ENCODE measurements around the gene UCHL5.
A peak's percentile ranks its signal among the peaks of the same experiment; 100 is the strongest.
"Not testable (repeated sequence)": the region's sequence is repeated elsewhere in the genome, so short reads cannot be mapped to it uniquely, and the experiment has no call there.

Gene UCHL5

DNA sequence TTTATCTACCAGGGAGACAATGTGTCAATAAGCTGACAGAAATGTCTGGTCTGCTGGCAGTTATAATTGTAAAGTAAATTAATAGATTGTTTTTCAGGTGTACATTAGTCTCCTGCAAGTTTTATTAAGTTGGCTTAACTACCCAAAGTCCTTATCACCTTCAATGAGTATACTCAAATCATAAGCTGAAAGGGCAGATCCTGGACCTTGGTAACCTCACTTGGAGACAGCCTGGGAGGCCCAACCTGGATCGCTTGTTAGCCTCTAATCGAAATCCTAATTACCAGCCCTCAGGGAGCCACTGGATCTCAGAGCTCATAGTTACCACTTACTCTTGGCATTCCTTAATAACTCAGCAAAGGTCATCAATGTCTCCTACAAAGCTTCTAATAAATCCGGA is 49.7 kb downstream of the UCHL5 start:
- DNase-seq: no peak

- DNase-seq: no peak
Measured at GRCh38 chr1:193005785-193006184, 53.4 kb downstream of the UCHL5 start.

GRCh38 chr1:192998536-192998935 is 60.6 kb downstream of the UCHL5 start:
- DNase-seq: no peak

GRCh38 chr1:192994141-192994540 is 65.0 kb downstream of the UCHL5 start:
- no peak for DNase-seq

DNA sequence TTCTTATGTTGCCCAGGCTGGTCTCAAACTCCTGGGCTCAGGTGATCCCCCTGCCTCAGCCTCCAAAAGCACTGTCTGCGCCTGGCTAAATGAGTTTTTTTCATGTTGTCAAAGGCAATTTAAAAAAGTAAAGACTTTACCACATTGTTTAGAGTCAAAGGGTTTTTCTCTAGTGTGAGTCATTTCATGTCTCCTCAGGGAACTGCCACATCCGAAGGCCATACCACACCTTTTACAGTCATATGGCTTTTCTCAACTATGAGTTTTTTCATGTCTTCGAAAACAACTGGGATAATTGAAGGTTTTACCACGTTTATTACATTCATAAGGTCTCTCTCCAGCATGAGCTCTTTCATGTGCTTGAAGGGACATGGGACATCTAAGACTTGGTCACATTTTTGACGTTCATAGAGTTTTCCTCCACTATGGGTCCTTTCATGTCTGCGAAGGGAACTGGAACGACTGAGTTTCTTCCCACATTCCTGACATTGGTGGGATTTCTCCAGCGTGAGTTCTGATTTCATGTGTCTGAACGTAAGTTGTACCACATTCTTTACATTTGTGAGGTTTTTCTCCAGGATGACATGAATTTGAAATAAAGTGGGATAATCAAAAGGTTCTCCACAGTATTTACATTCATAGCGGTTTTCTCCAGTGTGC is 65.6 kb downstream of the UCHL5 start:
- DNase-seq: no peak

DNA sequence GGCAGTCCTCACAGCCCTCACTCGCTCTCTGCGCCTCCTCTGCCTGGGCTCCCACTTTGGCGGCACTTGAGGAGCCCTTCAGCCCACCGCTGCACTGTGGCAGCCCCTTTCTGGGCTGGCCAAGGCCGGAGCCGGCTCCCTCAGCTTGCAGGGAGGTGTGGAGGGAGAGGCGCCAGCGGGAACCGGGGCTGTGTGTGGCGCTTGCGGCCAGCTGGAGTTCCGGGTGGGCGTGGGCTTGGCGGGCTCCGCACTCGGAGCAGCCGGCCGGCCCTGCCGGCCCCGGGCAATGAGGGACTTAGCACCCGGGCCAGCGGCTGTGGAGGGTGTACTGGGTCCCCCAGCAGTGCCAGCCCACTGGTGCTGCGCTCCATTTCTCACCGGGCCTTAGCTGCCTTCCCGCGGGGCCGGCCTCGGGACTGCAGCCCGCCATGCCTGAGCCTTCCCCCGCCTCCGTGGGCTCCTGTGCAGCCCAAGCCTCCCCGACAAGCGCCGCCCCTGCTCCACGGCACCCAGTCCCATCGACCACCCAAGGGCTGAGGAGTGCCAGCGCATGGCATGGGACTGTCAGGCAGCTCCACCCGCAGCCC is 72.3 kb downstream of the UCHL5 start:
- not testable (repeated sequence) for DNase-seq

DNA sequence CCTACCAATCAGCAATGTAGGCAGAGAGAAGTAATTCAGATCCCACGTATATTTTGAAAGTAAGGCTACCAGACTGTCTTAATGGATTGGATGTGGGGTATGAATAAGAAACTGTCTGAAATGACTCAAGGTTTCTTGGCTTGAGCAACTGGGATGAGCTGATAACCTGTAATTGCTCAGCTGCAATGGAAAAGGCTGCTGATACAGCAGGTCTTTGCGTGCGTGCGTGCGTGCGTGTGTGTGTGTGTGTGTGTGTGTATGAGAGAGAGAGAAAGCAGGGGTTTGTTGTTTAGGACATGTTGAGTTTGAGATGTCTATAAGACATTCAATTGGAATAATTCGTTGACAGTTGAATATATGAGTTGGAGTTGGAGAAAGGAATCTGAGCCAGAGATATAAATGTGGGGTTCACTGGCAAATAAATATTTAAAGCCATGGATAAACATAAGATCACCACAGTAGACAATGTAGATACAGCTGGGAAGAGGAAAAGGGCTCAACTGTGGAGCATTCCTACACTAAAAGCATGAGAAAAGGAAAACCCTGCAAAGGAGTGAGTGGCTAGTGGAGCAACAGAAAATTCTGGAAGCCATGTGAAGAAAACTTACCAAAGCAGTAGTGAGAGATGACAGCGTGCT is 72.9 kb downstream of the UCHL5 start:
- DNase-seq: no peak

DNA sequence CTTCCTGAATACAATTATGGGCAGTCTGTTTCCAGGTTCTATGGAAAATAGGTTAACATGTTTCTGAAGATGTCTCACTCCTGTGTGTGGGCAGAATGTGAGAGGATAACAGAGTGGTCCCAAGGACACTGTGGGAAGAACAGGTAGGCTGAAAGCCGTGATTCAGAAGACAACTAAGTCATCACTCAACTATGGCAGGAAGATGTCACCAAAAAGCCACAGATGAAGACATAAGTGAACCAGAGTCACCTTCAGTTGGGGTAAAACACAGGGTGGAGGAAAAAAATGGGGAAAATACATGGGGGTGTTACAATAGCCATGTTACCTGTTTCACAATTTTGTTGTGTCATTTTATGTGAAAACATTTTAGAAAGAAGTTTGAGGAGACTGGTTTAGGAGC is 75.1 kb downstream of the UCHL5 start:
- no peak for DNase-seq

DNA sequence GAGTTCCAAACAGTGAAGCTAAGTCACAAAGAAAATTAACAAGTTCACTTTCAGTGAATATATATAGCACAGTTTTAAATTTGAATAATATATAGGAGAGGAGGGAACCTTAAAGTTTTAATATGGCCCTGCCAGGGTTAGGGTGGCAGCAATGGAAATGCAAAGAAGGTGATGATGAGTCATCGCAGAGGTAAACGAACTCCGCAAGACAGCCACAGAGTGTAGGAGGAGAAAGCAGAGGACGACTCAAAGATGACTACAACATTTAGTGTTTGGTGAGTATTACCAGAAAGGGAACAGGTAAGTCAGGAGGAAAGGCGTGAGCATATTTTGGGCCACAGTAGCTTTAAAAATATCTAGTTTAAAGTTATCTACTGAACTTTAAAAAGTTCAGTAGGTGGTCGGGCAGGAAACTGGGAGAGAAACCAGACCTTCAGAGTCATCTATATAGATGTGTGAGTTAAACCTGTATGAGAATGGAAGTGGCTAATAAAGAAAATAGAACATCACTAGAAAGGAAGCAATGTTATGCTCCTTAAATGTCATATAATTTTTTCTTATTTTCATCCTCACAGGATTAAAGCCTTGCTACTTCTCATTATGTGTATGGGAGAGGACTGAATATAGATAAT is 75.7 kb downstream of the UCHL5 start:
- DNase-seq: no peak

- no peak for DNase-seq
Measured at GRCh38 chr1:192980856-192981255, 78.3 kb downstream of the UCHL5 start.

DNA sequence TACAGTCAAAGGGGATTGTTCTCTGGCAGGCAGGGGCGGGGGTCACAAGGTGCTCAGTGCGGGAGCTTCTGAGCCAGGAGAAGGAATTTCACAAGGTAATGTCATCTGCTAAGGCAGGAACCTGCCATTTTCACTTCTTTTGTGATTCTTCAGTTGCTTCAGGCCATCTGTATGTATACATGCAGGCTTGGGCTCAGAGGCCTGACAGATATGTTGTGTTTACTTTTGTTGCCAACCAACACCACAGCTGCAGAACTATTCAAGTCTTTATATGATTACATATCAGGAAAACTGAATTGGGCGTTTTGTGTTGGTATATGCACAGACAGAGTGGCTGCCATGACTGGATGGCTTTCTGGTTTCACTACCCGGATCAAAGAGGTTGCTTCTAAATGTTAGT is 78.8 kb downstream of the UCHL5 start:
- not testable (repeated sequence) for DNase-seq

GRCh38 chr1:192979542-192979941 is 79.6 kb downstream of the UCHL5 start:
- DNase-seq: no peak

GRCh38 chr1:192978195-192978710 is 80.9 kb downstream of the UCHL5 start:
- DNase-seq: no peak

- DNase-seq: peak; percentile 74
Measured at GRCh38 chr1:192977089-192977706, 82.0 kb downstream of the UCHL5 start.

- DNase-seq: no peak
Measured at GRCh38 chr1:192976576-192976975, 82.6 kb downstream of the UCHL5 start.

GRCh38 chr1:192974701-192975100 is 84.5 kb downstream of the UCHL5 start:
- DNase-seq: no peak

- no peak for DNase-seq
Measured at GRCh38 chr1:192973988-192974387, 85.2 kb downstream of the UCHL5 start.

- DNase-seq: no peak
Measured at GRCh38 chr1:192973202-192973601, 86.0 kb downstream of the UCHL5 start.

GRCh38 chr1:192969091-192969490 is 90.1 kb downstream of the UCHL5 start:
- DNase-seq: no peak

DNA sequence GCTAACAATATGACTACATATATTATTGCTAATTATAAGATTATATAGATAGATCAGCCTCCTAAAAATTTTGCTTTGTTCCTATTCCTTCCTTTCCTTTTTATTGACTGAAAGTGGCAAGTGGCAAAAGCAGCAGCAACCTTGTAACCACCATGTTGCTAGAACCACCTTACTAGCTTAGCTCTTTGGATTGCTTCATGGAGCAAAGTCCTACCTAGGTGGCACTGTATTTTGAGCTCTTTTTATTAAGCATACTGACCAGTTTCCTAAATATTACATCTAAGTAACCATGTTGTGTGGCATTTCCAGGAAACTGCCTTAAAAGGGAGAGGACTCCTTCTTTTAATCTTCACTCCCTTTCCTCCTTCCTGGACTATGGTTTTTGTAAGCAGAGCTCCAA is 90.8 kb downstream of the UCHL5 start:
- DNase-seq: no peak

DNA sequence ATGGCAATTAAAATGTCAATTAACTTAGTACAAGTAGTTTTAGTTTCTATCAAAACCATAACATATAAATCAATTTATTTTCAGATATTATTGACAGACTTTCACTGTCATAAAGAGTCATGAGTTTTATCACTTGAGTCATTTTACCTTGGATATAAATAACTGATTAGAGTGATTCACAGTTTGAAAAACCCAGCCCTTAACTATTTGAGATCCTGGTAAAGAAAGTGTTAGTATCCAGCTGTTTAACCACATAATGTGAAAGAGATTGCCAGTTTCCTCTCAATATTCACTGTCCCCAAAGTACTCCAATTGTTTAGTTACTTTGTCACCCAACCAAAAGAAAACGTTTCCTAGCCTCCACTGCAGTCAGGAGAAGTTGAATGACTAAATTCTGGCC is 91.3 kb downstream of the UCHL5 start:
- no peak for DNase-seq

GRCh38 chr1:192967211-192967877 is 91.8 kb downstream of the UCHL5 start:
- DNase-seq: no peak

DNA sequence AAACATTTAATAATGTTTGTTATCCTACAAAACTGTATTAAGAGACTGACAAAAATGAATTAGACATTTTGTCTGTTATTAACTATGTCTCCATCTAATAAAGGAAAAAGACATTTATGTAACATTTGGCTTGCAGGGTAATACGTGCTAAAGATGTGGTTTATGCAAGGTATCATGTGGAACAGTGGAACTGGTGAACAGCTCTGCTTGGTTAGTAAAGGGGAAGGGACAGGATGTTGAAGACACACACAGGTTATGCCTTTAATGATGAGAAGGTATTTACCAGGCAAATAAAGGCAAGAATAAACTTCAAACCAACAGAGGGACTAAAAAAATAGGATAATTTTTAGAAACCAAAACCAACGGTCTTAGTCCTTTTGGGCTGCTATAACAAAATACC is 93.1 kb downstream of the UCHL5 start:
- DNase-seq: no peak

Measured in NCI-H510A treated with DMSO at 0.1 percent for 48 hours (cell line).